ENCODE measurements around the gene IFNL2.

GRCh38 chr19:39276740-39277139, 8.5 kb downstream of the IFNL2 start:
- TF ChIP-seq YY1 (IDR thresholded peaks at IDR 0.05; ENCODE audit: insufficient read depth, insufficient read length): no peak
- no peak for TF ChIP-seq SUZ12 (IDR thresholded peaks at IDR 0.05; ENCODE audit: extremely low read depth, insufficient read depth, insufficient read length)
- no peak for TF ChIP-seq ZNF274 (IDR thresholded peaks at IDR 0.05; ENCODE audit: low read depth, low read length)

Data from NT2/D1 (cell line).